ENCODE results near the gene VWC2. TPM values are rescaled to one million over a fixed set of nuclear protein-coding genes. Genes with fewer than 3 reads are reported as not detected.

The VWC2 gene
- total and polyA plus RNA-seq, 2 donors (not counting 1 experiment from before 2014, with no cell fraction given) = not detected

DNA sequence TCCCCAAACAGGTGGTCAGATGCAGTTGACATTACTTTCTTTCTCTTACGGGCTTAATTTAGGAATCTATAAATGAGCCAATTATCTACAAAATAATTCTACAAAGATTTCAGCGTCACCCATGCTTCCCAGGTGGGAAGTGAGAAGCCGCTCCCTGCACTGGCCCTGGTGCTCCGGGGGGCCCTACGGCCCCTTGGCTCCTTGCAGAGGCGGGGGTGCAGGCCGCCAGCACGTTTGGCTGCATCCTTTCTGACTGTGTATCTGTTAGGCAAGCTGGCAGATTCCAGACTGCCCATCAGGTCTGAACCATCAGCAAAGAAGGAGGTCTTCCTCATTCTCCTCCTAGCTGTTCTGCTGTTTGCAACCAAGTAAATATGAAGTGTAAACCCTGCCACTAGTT, 16.3 kb downstream of the VWC2 start:
- Histone ChIP-seq H4K20me1 (ENCODE audit: control insufficient read depth, extremely low read depth, insufficient read depth, low read length) (no peaks in the 10 kb centered on the region), H3K4me3 (replicated peaks in 1 of 4; ENCODE audit: control extremely low read depth in 1 of 4, insufficient read depth in 1 of 4, low read depth in 3 of 4, low read length in 4 of 4) (no peak overlapping the region), H3K79me2 (ENCODE audit: control insufficient read depth, insufficient read depth, low read length) (no peaks in the 10 kb centered on the region), H3K4me1 (ENCODE audit: control insufficient read depth, extremely low read depth, insufficient read depth, low read length) (no peaks in the 10 kb centered on the region), H3K27ac (ENCODE audit: insufficient read depth, low read length) (no peak overlapping the region), H3K27me3 (ENCODE audit: control insufficient read depth, insufficient read depth, low read length) (no peaks in the 10 kb centered on the region), H2AFZ (ENCODE audit: low read length) (no peak overlapping the region), H3K9ac (ENCODE audit: insufficient read depth, low read length) (no peak overlapping the region), H3K4me2 (ENCODE audit: extremely low read depth, insufficient read depth, low read length) (no peak overlapping the region), H3K9me3 (ENCODE audit: control insufficient read depth, insufficient read depth, low read depth, low read length) (no peaks in the 10 kb centered on the region), H3K36me3 (ENCODE audit: control insufficient read depth, insufficient read depth, low read length) (no peaks in the 10 kb centered on the region)
- TF ChIP-seq EZH2 (IDR thresholded peaks at IDR 0.05; ENCODE audit: low read length, missing control alignments) = no peak
- TF ChIP-seq, protein P1, sequence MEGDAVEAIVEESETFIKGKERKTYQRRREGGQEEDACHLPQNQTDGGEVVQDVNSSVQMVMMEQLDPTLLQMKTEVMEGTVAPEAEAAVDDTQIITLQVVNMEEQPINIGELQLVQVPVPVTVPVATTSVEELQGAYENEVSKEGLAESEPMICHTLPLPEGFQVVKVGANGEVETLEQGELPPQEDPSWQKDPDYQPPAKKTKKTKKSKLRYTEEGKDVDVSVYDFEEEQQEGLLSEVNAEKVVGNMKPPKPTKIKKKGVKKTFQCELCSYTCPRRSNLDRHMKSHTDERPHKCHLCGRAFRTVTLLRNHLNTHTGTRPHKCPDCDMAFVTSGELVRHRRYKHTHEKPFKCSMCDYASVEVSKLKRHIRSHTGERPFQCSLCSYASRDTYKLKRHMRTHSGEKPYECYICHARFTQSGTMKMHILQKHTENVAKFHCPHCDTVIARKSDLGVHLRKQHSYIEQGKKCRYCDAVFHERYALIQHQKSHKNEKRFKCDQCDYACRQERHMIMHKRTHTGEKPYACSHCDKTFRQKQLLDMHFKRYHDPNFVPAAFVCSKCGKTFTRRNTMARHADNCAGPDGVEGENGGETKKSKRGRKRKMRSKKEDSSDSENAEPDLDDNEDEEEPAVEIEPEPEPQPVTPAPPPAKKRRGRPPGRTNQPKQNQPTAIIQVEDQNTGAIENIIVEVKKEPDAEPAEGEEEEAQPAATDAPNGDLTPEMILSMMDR (conservative IDR thresholded peaks at IDR 0.05 in 1 of 2, IDR thresholded peaks at IDR 0.05 in 1 of 2; ENCODE audit: low read depth in 1 of 2, low read length in 2 of 2) = no peak
- no peak for DNase-seq (ENCODE audit: low read depth in 2 of 2)

DNA sequence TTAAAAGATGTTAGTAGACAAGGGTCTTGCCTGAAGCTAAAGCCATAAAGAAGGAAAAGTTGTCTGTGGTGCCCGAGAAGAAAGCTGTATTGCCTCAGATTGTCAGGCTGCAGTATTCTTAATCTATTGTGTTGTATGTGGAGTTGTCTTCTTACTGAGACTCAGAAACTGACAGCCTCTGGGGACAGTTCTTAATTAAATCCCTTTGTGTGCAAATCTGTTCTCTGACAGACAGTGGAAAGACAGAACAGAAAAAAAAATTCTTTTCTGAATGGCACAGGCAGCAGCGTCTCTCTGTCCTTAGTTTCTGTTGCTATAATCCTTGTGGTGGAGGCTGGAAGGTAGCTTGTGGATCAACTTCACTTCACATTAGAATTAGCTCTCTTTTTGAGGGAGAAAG, 16.8 kb downstream of the VWC2 start:
- H2AFZ ChIP-seq (ENCODE audit: low read length) = no peak overlapping the region
- H3K27me3 ChIP-seq (ENCODE audit: control insufficient read depth, insufficient read depth, low read length) = no peaks in the 10 kb centered on the region
- no peak overlapping the region for H3K27ac ChIP-seq (ENCODE audit: insufficient read depth, low read length)
- H3K9me3 ChIP-seq (ENCODE audit: control insufficient read depth, insufficient read depth, low read depth, low read length) = no peaks in the 10 kb centered on the region
- no peaks in the 10 kb centered on the region for H4K20me1 ChIP-seq (ENCODE audit: control insufficient read depth, extremely low read depth, insufficient read depth, low read length)
- no peaks in the 10 kb centered on the region for H3K36me3 ChIP-seq (ENCODE audit: control insufficient read depth, insufficient read depth, low read length)
- H3K4me1 ChIP-seq (ENCODE audit: control insufficient read depth, extremely low read depth, insufficient read depth, low read length) = no peaks in the 10 kb centered on the region
- H3K4me3 ChIP-seq (replicated peaks in 1 of 4; ENCODE audit: control extremely low read depth in 1 of 4, insufficient read depth in 1 of 4, low read depth in 3 of 4, low read length in 4 of 4) = no peak overlapping the region
- no peak overlapping the region for H3K9ac ChIP-seq (ENCODE audit: insufficient read depth, low read length)
- no peaks in the 10 kb centered on the region for H3K79me2 ChIP-seq (ENCODE audit: control insufficient read depth, insufficient read depth, low read length)
- no peak for DNase-seq (ENCODE audit: low read depth in 2 of 2)
- TF ChIP-seq, protein P1 (conservative IDR thresholded peaks at IDR 0.05 in 1 of 2, IDR thresholded peaks at IDR 0.05 in 1 of 2; ENCODE audit: low read depth in 1 of 2, low read length in 2 of 2) = no peak
- no peak for TF ChIP-seq EZH2 (IDR thresholded peaks at IDR 0.05; ENCODE audit: low read length, missing control alignments)
- no peak overlapping the region for H3K4me2 ChIP-seq (ENCODE audit: extremely low read depth, insufficient read depth, low read length)

DNA sequence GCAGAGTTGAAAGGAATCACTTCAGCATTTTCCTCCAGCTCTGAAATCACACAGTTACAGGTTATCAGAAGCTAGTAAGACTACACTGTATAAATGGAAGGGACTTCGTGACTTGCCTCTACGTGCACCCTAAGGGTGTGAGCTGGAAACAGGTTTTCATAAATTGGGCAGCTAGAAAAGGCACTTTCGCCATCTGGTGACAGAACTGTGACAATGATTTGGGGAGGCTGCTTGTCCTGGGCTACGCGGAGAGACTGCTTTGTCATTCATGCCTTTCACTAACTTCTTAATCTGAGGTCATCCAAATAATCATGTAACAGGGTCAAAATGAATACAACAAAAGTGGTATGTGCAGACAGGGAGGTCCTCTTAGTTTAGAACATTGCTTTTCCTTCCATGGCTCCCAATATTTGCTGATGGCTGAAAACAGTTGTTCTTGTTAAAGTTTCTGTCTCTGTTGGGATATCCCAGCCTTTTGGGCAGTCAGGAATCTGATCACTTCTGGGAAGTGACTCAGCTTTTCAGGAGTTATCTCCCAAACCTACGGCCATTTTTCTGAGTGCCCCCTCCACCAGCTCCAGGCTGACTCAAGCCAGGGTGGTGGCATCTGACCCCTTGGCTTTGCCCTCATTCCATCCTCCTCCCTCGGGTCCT, 17.8 kb downstream of the VWC2 start:
- Histone ChIP-seq H3K9ac (ENCODE audit: insufficient read depth, low read length) (no peak overlapping the region), H3K4me2 (ENCODE audit: extremely low read depth, insufficient read depth, low read length) (no peak overlapping the region), H3K4me1 (ENCODE audit: control insufficient read depth, extremely low read depth, insufficient read depth, low read length) (no peaks in the 10 kb centered on the region), H3K27ac (ENCODE audit: insufficient read depth, low read length) (no peak overlapping the region), H4K20me1 (ENCODE audit: control insufficient read depth, extremely low read depth, insufficient read depth, low read length) (no peaks in the 10 kb centered on the region), H3K4me3 (replicated peaks in 1 of 4; ENCODE audit: control extremely low read depth in 1 of 4, insufficient read depth in 1 of 4, low read depth in 3 of 4, low read length in 4 of 4) (no peak overlapping the region), H3K36me3 (ENCODE audit: control insufficient read depth, insufficient read depth, low read length) (no peaks in the 10 kb centered on the region), H3K79me2 (ENCODE audit: control insufficient read depth, insufficient read depth, low read length) (no peaks in the 10 kb centered on the region), H3K27me3 (ENCODE audit: control insufficient read depth, insufficient read depth, low read length) (no peaks in the 10 kb centered on the region), H3K9me3 (ENCODE audit: control insufficient read depth, insufficient read depth, low read depth, low read length) (no peaks in the 10 kb centered on the region), H2AFZ (ENCODE audit: low read length) (no peak overlapping the region)
- DNase-seq (ENCODE audit: low read depth in 2 of 2) = no peak
- no peak for TF ChIP-seq EZH2 (IDR thresholded peaks at IDR 0.05; ENCODE audit: low read length, missing control alignments)
